GM13977 (cell line): ENCODE results near the gene MAST4.

Experiments
- DNase-seq: peaks from one replicate; pipeline ENCODE4 v3.0.0; 2012; ENCODE audit warnings: low spot score
- in situ Hi-C: fragments of 300-500 bp; cut with MboI; formaldehyde crosslinking; loops from one replicate; pipeline ENCODE4 v1.12.0; 2022; ENCODE audit warnings: low sequenced_read_pairs, low pct_unique_long_range_greater_than_20kb, mixed read lengths, inconsistent platforms; ENCODE audit not compliant: unreplicated experiment
- TF ChIP-seq, protein P1 (sequence below): IDR thresholded peaks from 2 replicates; pipeline ENCODE4 v1.5.1; 2012; ENCODE audit warnings: mild to moderate bottlenecking, control low read depth; ENCODE audit not compliant: insufficient read depth; ENCODE audit errors: extremely low read depth, missing control alignments

The MAST4 gene

DNA sequence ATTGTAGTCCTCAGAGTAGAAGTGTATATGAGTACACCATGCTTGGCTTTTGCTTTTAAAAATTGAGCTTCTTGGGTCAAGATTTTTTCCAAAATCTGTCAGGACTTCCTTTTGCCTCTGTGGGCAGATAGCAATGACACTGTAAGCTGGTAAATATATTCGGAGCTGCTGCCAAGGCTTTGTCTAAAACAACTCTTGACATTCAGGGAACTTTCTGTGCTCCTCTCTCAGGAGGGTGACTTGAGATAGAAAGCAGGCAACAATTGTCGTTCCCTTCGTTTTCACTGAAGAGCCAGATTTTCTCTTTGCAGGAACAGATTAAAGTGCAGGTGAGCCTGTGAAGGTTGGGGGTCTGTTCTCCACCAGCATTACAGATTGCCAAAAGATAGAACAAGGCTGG is 230.5 kb downstream of the MAST4 start:
- TF ChIP-seq, protein P1, sequence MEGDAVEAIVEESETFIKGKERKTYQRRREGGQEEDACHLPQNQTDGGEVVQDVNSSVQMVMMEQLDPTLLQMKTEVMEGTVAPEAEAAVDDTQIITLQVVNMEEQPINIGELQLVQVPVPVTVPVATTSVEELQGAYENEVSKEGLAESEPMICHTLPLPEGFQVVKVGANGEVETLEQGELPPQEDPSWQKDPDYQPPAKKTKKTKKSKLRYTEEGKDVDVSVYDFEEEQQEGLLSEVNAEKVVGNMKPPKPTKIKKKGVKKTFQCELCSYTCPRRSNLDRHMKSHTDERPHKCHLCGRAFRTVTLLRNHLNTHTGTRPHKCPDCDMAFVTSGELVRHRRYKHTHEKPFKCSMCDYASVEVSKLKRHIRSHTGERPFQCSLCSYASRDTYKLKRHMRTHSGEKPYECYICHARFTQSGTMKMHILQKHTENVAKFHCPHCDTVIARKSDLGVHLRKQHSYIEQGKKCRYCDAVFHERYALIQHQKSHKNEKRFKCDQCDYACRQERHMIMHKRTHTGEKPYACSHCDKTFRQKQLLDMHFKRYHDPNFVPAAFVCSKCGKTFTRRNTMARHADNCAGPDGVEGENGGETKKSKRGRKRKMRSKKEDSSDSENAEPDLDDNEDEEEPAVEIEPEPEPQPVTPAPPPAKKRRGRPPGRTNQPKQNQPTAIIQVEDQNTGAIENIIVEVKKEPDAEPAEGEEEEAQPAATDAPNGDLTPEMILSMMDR: no peak
- no peak for DNase-seq
- in situ Hi-C loops: no loop called here

DNA sequence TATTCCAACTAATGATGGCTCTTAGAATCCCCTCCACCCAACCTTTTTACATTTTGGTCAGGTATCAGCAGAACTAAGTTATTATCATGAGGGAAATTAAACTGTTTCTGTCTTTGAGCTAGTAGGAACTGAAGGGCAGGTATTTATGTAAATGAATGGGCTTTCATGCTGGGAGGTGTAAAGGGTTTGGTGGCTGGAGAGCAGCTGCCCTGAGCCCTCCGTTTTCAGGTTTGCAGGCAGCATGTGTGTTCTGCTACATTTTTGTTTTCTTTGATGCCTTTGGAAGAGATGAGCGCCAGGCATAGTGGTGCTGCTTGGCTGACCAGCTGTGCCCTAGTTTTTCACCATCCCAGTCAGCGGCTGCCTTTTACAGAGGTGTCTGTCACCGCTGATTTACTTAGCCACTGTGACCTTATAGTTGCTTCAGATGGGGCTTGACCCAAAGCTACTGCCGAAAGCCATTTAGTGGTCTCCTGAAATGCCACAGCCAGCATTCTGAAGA is 231.9 kb downstream of the MAST4 start:
- DNase-seq: no peak
- TF ChIP-seq, protein P1: no peak
- in situ Hi-C loops: no loop called here

DNA sequence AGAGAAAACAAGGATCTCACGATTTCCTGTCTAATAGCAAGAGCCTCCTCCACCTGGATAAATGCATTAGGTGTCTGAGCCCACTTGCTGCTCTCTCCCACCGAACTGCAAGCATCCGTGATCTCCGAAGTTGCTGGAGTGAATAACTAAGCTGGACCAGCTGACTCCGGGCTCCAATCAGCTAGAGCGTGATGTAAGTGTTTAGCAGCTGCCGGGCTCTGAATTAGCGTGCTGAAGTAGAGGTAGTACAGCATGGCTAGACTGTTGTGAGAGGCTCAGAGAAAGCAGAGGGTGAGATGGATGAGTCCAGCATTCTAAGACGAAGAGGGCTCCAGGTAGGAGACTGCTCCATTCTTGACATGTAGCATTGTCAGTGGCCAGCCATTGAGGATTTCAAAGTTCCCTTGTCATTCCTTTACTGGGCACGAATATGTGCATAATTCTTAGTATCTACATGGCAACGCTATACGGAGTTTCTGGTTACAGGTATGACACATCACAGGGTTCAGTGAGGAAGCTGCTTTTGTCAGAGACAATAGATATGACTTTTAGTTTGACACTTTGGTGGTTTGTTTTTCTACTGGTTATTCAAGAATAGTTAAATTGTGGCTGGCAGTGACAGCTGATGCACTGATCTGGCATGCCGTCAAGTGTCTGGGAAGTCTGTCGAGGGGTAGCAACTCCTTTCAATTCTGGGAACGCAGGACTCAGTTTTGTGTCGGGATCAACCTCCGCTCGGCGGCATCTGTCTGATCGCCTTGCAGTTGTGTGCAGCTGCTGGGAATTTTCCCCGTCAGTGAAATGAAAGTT is 232.6 kb downstream of the MAST4 start:
- TF ChIP-seq, protein P1: no peak
- in situ Hi-C loops: no loop called here
- DNase-seq: no peak

DNA sequence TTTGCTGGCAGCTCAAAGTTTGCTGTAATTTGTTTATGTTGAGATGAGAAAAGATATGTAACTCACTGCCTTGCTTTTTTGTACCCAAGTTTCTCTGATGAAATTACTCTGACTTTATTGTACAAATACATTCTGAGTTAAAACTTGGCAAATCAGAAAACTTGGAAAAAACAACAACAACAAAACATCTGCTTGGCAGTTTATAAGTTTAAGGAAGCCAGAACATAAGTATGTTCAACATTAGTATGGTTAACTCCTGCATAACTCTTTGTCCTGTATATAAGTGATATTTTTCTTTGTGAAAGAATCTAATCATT is 233.1 kb downstream of the MAST4 start:
- TF ChIP-seq, protein P1: no peak
- in situ Hi-C loops: no loop called here
- no peak for DNase-seq

DNA sequence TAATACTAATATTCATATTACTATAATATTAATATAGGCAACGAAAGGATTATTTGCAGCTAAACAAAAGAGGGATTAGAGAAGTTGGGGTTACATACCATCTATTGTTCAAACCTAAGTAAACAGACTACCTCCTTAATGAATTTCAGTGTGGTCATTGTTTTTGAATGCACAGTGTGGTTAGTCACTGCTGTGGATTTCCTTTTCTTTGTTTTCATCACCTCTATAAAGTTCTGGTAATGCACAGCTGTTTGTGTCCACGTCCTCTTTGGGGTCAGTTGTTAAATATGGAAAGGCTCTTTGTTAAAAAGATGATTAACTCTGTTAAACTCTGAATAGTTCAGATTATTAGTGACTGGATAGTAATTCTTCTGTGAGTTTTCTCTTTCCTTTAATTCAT is 233.6 kb downstream of the MAST4 start:
- no peak for DNase-seq
- TF ChIP-seq, protein P1: no peak
- in situ Hi-C loops: no loop called here

DNA sequence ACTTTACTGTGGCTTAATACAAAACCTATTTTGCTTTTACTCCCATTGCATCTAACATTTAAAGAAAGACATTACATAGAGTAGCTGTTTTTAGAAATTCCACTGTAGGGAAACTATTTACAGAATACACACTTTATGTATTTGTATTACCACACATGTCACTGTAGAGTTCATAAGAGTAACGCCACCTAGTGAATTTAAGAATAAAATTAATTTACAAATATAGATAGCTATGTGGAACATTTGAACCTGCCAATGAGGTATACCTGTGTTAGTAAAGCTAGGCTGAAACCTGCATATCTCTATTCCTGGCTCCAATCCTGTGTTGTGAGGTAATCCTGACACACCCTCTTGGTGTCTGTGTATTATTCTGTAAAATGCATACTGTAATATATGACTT is 234.4 kb downstream of the MAST4 start:
- TF ChIP-seq, protein P1: no peak
- in situ Hi-C loops: no loop called here
- no peak for DNase-seq
